ENCODE data around the gene EXOC6B. TPM values are rescaled to one million over a fixed set of nuclear protein-coding genes. Genes with fewer than 3 reads are reported as not detected.
"Not testable (repeated sequence)": the region's sequence is repeated elsewhere in the genome, so short reads cannot be mapped to it uniquely, and the experiment has no call there.

EXOC6B gene
- total RNA-seq, 4 donors from 2014 or later: 54.0 to 121 (median 78.7) TPM

GRCh38 chr2:72562451-72563153 is 263.2 kb downstream of the EXOC6B start:
- H3K4me3 ChIP-seq: no peak overlapping the region
- 52% methylated on average over 4 of the region's 4 CpGs for WGBS
- H3K9me3 ChIP-seq: no peaks in the 10 kb centered on the region
- DNase-seq (ENCODE audit: low spot score in 2 of 2): no peak
- H3K36me3 ChIP-seq: peaks cover 5% of the 10 kb centered on the region
- TF ChIP-seq EP300 (IDR thresholded peaks at IDR 0.05) (no peak), POLR2A (IDR thresholded peaks at IDR 0.05) (no peak), POLR2AphosphoS5 (IDR thresholded peaks at IDR 0.05) (no peak)
- TF ChIP-seq, protein P1, sequence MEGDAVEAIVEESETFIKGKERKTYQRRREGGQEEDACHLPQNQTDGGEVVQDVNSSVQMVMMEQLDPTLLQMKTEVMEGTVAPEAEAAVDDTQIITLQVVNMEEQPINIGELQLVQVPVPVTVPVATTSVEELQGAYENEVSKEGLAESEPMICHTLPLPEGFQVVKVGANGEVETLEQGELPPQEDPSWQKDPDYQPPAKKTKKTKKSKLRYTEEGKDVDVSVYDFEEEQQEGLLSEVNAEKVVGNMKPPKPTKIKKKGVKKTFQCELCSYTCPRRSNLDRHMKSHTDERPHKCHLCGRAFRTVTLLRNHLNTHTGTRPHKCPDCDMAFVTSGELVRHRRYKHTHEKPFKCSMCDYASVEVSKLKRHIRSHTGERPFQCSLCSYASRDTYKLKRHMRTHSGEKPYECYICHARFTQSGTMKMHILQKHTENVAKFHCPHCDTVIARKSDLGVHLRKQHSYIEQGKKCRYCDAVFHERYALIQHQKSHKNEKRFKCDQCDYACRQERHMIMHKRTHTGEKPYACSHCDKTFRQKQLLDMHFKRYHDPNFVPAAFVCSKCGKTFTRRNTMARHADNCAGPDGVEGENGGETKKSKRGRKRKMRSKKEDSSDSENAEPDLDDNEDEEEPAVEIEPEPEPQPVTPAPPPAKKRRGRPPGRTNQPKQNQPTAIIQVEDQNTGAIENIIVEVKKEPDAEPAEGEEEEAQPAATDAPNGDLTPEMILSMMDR (IDR thresholded peaks at IDR 0.05): no peak
- no peak overlapping the region for H3K27ac ChIP-seq
- H3K27me3 ChIP-seq: no peaks in the 10 kb centered on the region
- peaks cover 19% of the 10 kb centered on the region for H3K4me1 ChIP-seq

GRCh38 chr2:72561621-72562318 is 264.1 kb downstream of the EXOC6B start:
- WGBS: 65% methylated on average over 4 of the region's 4 CpGs
- Histone ChIP-seq H3K4me1 (peaks cover 19% of the 10 kb centered on the region), H3K27me3 (no peaks in the 10 kb centered on the region), H3K27ac (no peak overlapping the region), H3K9me3 (no peaks in the 10 kb centered on the region), H3K36me3 (peaks cover 5% of the 10 kb centered on the region), H3K4me3 (no peak overlapping the region)
- TF ChIP-seq POLR2AphosphoS5 (IDR thresholded peaks at IDR 0.05) (no peak), POLR2A (IDR thresholded peaks at IDR 0.05) (no peak), EP300 (IDR thresholded peaks at IDR 0.05) (no peak)
- TF ChIP-seq, protein P1 (IDR thresholded peaks at IDR 0.05): no peak
- DNase-seq (ENCODE audit: low spot score in 2 of 2): no peak

- no peaks in the 10 kb centered on the region for H3K4me1 ChIP-seq
- no peak overlapping the region for H3K4me3 ChIP-seq
- no peak overlapping the region for H3K27ac ChIP-seq
- 96% methylated on average over 1 of the region's 1 CpG for WGBS
- peaks cover 4% of the 10 kb centered on the region for H3K9me3 ChIP-seq
- TF ChIP-seq POLR2A (IDR thresholded peaks at IDR 0.05) (no peak), POLR2AphosphoS5 (IDR thresholded peaks at IDR 0.05) (no peak), EP300 (IDR thresholded peaks at IDR 0.05) (no peak)
- TF ChIP-seq, protein P1 (IDR thresholded peaks at IDR 0.05): no peak
- no peak for DNase-seq (ENCODE audit: low spot score in 2 of 2)
- H3K27me3 ChIP-seq: no peaks in the 10 kb centered on the region
- H3K36me3 ChIP-seq: peaks cover 14% of the 10 kb centered on the region
Observed at GRCh38 chr2:72555943-72556342, 269.9 kb downstream of the EXOC6B start.

- not testable (repeated sequence) for H3K27me3 ChIP-seq; DNase-seq (ENCODE audit: low spot score in 2 of 2); H3K9me3 ChIP-seq; H3K4me1 ChIP-seq; H3K27ac ChIP-seq; H3K4me3 ChIP-seq
- peaks cover 14% of the 10 kb centered on the region for H3K36me3 ChIP-seq
- 91% methylated on average over 1 of the region's 1 CpG for WGBS
Observed at GRCh38 chr2:72555363-72555762, 270.5 kb downstream of the EXOC6B start.

GRCh38 chr2:72554910-72555309 is 270.9 kb downstream of the EXOC6B start:
- not testable (repeated sequence) for H3K9me3 ChIP-seq; DNase-seq (ENCODE audit: low spot score in 2 of 2); H3K27me3 ChIP-seq; H3K27ac ChIP-seq; H3K4me1 ChIP-seq; H3K4me3 ChIP-seq
- peaks cover 14% of the 10 kb centered on the region for H3K36me3 ChIP-seq
- WGBS: 100% methylated on average over 1 of the region's 1 CpG

- Histone ChIP-seq H3K27ac (no peak overlapping the region), H3K36me3 (peaks cover 14% of the 10 kb centered on the region), H3K9me3 (peaks cover 4% of the 10 kb centered on the region), H3K4me3 (no peak overlapping the region), H3K4me1 (no peaks in the 10 kb centered on the region), H3K27me3 (no peaks in the 10 kb centered on the region)
- TF ChIP-seq, protein P1 (IDR thresholded peaks at IDR 0.05): no peak
- TF ChIP-seq EP300 (IDR thresholded peaks at IDR 0.05) (no peak), POLR2AphosphoS5 (IDR thresholded peaks at IDR 0.05) (no peak), POLR2A (IDR thresholded peaks at IDR 0.05) (no peak)
- DNase-seq (ENCODE audit: low spot score in 2 of 2): no peak
Observed at GRCh38 chr2:72554381-72554780, 271.5 kb downstream of the EXOC6B start.

All from suprapubic skin (tissue), 4 donors.